Fibroblast of mammary gland (primary cell): ENCODE data around the gene GALNT2.

Experiments
- DNase-seq: peaks from one replicate; pipeline ENCODE4 v3.0.0-alpha.2; 2010; ENCODE audit warnings: low read depth
- H3K4me3 ChIP-seq: 2 replicates; pipeline ENCODE4 v1.5.1; 2011; ENCODE audit warnings: low read depth, mild to moderate bottlenecking, low read length, moderate library complexity; ENCODE audit not compliant: control insufficient read depth
- CTCF ChIP-seq: conservative IDR thresholded peaks from 2 replicates; pipeline ENCODE4 v1.5.1; 2011; ENCODE audit warnings: low read depth, low read length, inconsistent platforms; ENCODE audit not compliant: control insufficient read depth, insufficient read depth

GALNT2 gene

DNA sequence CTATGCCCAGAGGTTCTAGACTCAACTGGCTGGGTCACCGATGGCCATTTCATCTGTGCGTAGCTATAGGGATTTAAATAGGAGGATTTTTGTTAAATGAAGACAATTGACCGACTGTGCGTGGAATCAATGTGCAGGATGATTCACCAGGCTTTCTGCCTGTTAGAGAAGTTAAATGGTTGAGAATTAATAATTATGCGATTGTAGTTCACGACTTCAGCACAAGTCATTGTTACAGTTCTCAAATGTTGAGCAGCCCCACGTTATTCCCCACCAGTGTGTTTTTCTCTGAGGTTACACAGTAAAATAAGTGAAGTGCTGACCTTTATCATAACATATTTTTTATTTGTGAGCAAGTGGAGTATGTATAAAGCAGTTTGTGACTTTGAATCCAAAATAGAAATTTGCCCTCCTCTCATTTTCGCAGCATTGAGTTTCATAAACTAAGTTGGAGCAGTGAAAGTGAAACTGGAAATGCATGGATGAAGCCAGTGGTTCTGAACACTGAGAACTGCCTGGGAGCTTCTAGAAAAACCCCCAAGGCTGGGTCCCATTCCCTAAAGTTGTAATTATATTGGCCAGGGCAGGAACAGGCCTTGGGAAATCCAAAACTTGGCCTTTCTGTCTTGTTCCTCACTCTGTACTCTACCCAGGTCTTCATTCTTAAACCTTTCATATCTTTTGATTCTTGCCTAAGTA is 102.6 kb downstream of the GALNT2 start:
- no peak for TF ChIP-seq CTCF
- H3K4me3 ChIP-seq = no peak overlapping the region
- DNase-seq = no peak

- TF ChIP-seq CTCF = no peak
- H3K4me3 ChIP-seq = no peak overlapping the region
These were observed 103.1 kb downstream of the GALNT2 start for GRCh38 chr1:230170153-230170547.

GRCh38 chr1:230170622-230171021 is 103.6 kb downstream of the GALNT2 start:
- no peak for TF ChIP-seq CTCF
- no peak overlapping the region for H3K4me3 ChIP-seq
- no peak for DNase-seq

More at GRCh38 chr1:230170153-230170547, 103.1 kb downstream of the GALNT2 start:
- DNase-seq = no peak

DNA sequence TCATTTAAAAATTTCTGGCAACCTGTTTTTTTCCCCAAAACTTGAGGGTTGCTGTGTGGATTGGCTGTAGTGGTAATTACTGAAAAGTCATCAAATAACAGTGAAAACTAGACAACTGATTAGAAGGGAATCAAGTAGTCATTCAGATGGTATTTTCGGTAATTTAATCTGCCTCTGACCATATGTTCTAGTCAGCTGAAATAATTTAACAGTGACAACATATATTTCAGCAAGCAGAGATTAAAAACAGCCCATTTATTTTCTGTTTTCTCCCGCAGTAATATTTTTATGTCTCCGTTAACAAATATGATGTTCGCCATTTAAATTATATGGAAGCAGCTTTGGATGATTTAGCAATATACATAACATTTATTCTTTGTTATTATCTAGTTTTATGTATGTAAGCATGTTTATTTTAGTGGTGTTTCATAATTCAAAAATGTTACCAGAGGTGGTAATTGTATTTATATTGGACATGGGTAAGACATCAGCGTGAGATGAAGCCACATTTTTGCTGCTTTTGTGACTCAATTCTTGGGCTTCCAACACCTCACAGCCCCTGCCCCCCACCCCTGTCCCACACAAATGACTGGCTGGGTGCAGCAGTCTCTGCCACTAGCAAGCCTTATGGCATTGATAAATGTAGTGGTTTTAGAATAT is 104.4 kb downstream of the GALNT2 start:
- H3K4me3 ChIP-seq = no peak overlapping the region
- peak; percentile 63 for DNase-seq
- no peak for TF ChIP-seq CTCF

DNA sequence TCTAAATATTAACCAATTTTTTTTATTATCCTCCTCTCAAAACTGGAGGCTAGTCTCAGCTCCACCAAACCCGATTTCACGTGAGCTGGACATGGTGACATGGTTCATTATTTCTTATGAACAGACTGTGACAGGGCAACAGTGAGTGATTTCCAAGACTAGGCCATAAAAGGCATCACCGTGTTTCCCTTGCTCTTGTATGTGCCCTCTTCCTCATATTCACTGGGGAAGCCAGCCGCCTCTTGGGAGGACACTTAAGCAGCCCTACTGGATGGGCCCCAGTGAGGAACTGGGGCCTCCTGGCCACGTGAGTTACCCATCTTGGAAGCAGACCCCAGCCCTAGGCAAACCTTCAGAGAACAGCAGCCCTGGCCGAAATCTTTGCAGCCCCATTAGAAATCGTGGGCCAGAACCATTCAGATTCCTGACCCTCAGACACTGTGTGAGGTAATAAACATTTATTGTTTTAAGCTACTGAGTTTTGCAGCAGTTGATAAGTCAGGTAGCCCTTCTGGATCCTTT is 105.0 kb downstream of the GALNT2 start:
- H3K4me3 ChIP-seq = no peak overlapping the region
- DNase-seq = no peak
- no peak for TF ChIP-seq CTCF

GRCh38 chr1:230173187-230173975 is 106.3 kb downstream of the GALNT2 start:
- no peak for DNase-seq
- TF ChIP-seq CTCF = no peak

More at GRCh38 chr1:230173187-230173975, 106.3 kb downstream of the GALNT2 start:
- H3K4me3 ChIP-seq = no peak overlapping the region
